ENCODE measurements around the gene RRP15. TPM values are rescaled to one million over a fixed set of nuclear protein-coding genes. Genes with fewer than 3 reads are reported as not detected.

RRP15 gene
- polyA plus RNA-seq, 3 donors, result 0.81 to 7.6 (median 4.6) TPM

DNA sequence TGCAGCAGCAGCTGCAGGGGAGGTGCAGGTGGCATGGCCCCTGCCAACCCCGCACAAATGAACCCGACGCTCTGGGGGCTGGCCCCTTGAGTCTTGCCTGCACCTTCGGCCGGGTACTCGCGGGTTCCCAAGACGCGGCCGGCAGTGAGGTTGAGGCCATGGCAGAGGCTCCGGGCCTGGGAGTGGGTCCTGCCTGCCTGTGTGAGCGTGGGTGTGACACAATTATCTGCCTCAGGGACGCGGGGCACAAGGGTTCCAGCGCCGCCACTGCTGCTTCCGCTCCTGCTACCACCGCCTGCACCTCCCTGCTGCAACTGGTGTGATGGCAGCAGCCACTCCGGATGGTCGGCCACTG, 39.1 kb downstream of the RRP15 start:
- H3K27ac Mint-ChIP-seq, result peak overlapping the region in 1 of 7 donors; percentile 74
- DNase-seq, result no peak
- H3K36me3 ChIP-seq (replicated peaks in 1 of 2; ENCODE audit: control insufficient read depth in 1 of 2, insufficient read depth in 2 of 2, low read length in 2 of 2), result peaks cover 15% of the 10 kb centered on the region in 2 donors

DNA sequence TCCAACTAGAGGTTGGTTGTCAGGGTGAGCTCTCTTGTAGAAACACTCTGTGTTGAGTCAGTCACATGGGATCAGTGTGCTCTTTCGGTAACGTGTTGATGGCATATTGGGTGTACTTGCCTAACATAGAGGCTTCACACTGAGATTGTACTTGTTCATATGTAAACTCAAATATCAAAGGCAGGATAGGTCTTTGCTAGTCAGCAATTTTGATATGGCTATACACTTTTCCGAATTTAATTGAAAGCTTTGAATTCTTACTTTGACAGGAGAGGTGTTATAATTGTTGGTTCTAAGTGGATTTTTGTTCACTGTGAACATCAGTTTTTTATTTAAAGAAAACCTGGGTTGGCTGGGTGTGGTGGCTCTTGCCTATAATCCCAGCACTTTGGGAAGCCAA, 43.7 kb downstream of the RRP15 start:
- H2AFZ ChIP-seq (ENCODE audit: insufficient read depth, low read depth, low read length, poor library complexity, severe bottlenecking), result no peak overlapping the region
- no peak overlapping the region for H3K27ac Mint-ChIP-seq
- TF ChIP-seq, protein P1, sequence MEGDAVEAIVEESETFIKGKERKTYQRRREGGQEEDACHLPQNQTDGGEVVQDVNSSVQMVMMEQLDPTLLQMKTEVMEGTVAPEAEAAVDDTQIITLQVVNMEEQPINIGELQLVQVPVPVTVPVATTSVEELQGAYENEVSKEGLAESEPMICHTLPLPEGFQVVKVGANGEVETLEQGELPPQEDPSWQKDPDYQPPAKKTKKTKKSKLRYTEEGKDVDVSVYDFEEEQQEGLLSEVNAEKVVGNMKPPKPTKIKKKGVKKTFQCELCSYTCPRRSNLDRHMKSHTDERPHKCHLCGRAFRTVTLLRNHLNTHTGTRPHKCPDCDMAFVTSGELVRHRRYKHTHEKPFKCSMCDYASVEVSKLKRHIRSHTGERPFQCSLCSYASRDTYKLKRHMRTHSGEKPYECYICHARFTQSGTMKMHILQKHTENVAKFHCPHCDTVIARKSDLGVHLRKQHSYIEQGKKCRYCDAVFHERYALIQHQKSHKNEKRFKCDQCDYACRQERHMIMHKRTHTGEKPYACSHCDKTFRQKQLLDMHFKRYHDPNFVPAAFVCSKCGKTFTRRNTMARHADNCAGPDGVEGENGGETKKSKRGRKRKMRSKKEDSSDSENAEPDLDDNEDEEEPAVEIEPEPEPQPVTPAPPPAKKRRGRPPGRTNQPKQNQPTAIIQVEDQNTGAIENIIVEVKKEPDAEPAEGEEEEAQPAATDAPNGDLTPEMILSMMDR (IDR thresholded peaks at IDR 0.05), result no peak
- WGBS (ENCODE audit: insufficient coverage), result 93% methylated on average over 3 of the region's 3 CpGs
- H3K9me3 Mint-ChIP-seq, result peaks cover 0 to 2% (median 0%) of the 10 kb centered on the region in 7 donors
- H3K9me3 ChIP-seq (replicated peaks in 1 of 2; ENCODE audit: control insufficient read depth in 1 of 2, insufficient read depth in 1 of 2, low read length in 2 of 2), result no peaks in the 10 kb centered on the region
- H4K20me1 ChIP-seq (ENCODE audit: insufficient read depth, low read length), result no peaks in the 10 kb centered on the region
- H3K79me2 ChIP-seq (ENCODE audit: insufficient read depth, low read length), result no peaks in the 10 kb centered on the region
- no peak overlapping the region for H3K4me2 ChIP-seq (replicated peaks; ENCODE audit: extremely low read depth, low read length, poor library complexity, severe bottlenecking)
- no peaks in the 10 kb centered on the region for H3K4me1 Mint-ChIP-seq
- H3K36me3 ChIP-seq (replicated peaks in 1 of 2; ENCODE audit: control insufficient read depth in 1 of 2, insufficient read depth in 2 of 2, low read length in 2 of 2), result peaks cover 2% of the 10 kb centered on the region in 2 donors
- H3K27me3 ChIP-seq (ENCODE audit: control insufficient read depth in 2 of 2, insufficient read depth in 2 of 2, low read length in 2 of 2), result no peaks in the 10 kb centered on the region
- no peak overlapping the region for H3K9ac ChIP-seq (ENCODE audit: insufficient read depth, low read length, poor library complexity, severe bottlenecking)
- DNase-seq, result no peak
- H3K27me3 Mint-ChIP-seq (ENCODE audit: low read depth in 3 of 3), result peaks cover 0 to 2% (median 0%) of the 10 kb centered on the region in 3 donors
- no peak overlapping the region for H3K27ac ChIP-seq (ENCODE audit: low read depth in 1 of 2, low read length in 2 of 2)
- H3K4me1 ChIP-seq (ENCODE audit: control insufficient read depth in 1 of 2, insufficient read depth in 2 of 2, low read length in 2 of 2), result no peaks in the 10 kb centered on the region
- intact Hi-C loops (cut with micrococcal nuclease), result loop anchor here in 1 of 2 donors (5.0 kb wide), 1 partner anchor 1334 kb away; no protein-coding TSS in a partner anchor
- H3K4me3 Mint-ChIP-seq, result no peak overlapping the region
- H3K4me3 ChIP-seq (replicated peaks in 1 of 3; ENCODE audit: low read depth in 2 of 3, low read length in 3 of 3), result no peak overlapping the region
- H3K36me3 Mint-ChIP-seq, result peaks cover 18 to 19% of the 10 kb centered on the region in 2 donors

More for the DNA sequence above, 39.1 kb downstream of the RRP15 start:
- 98% methylated on average over 18 of the region's 20 CpGs for WGBS (ENCODE audit: insufficient coverage)
- Mint-ChIP-seq H3K36me3 (peaks cover 26 to 27% of the 10 kb centered on the region in 2 donors), H3K9me3 (peaks cover 0 to 2% (median 0%) of the 10 kb centered on the region in 7 donors), H3K27me3 (ENCODE audit: low read depth in 3 of 3) (peaks cover 0 to 2% (median 0%) of the 10 kb centered on the region in 3 donors), H3K4me1 (no peaks in the 10 kb centered on the region), H3K4me3 (no peak overlapping the region)
- H3K9me3 ChIP-seq (replicated peaks in 1 of 2; ENCODE audit: control insufficient read depth in 1 of 2, insufficient read depth in 1 of 2, low read length in 2 of 2), result no peaks in the 10 kb centered on the region
- TF ChIP-seq, protein P1 (IDR thresholded peaks at IDR 0.05), result no peak
- H4K20me1 ChIP-seq (ENCODE audit: insufficient read depth, low read length), result no peaks in the 10 kb centered on the region
- H3K27ac ChIP-seq (ENCODE audit: low read depth in 1 of 2, low read length in 2 of 2), result no peak overlapping the region
- H3K4me1 ChIP-seq (ENCODE audit: control insufficient read depth in 1 of 2, insufficient read depth in 2 of 2, low read length in 2 of 2), result no peaks in the 10 kb centered on the region
- no peak overlapping the region for H2AFZ ChIP-seq (ENCODE audit: insufficient read depth, low read depth, low read length, poor library complexity, severe bottlenecking)
- no peak overlapping the region for H3K4me3 ChIP-seq (replicated peaks in 1 of 3; ENCODE audit: low read depth in 2 of 3, low read length in 3 of 3)
- H3K79me2 ChIP-seq (ENCODE audit: insufficient read depth, low read length), result no peaks in the 10 kb centered on the region
- H3K4me2 ChIP-seq (replicated peaks; ENCODE audit: extremely low read depth, low read length, poor library complexity, severe bottlenecking), result no peak overlapping the region
- no peaks in the 10 kb centered on the region for H3K27me3 ChIP-seq (ENCODE audit: control insufficient read depth in 2 of 2, insufficient read depth in 2 of 2, low read length in 2 of 2)
- no peak overlapping the region for H3K9ac ChIP-seq (ENCODE audit: insufficient read depth, low read length, poor library complexity, severe bottlenecking)
- intact Hi-C loops (cut with micrococcal nuclease), result no loop called here

All from CD14-positive monocyte (primary cell).